HG03354 (cell line): ENCODE measurements around the gene KDM7A.

Experiments
- ATAC-seq: cut with Tn5 transposase; IDR thresholded peaks from one replicate; pipeline ENCODE4 v1.9.1; 2021; ENCODE audit warnings: mild to moderate bottlenecking; ENCODE audit not compliant: unreplicated experiment, poor library complexity, severe bottlenecking

KDM7A gene

DNA sequence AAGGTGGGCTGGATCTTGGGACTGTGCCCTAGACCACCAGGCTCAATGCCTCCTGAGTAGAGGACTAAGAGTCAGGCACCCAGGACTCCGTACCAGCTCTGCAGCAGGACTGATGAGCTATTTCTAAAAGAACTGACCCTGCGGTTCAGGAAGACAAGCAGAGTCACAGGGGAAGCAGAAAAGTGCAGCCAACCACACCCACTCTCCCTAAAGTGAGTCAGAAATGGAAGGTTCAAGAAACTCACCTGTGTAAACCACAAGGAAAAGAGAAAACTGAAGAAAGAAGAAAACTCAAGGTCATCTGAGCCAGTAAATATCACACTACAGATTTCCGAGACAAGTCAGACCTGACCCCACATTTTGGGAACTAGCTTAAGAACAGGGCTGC, 116.5 kb downstream of the KDM7A start:
- no peak for ATAC-seq

DNA sequence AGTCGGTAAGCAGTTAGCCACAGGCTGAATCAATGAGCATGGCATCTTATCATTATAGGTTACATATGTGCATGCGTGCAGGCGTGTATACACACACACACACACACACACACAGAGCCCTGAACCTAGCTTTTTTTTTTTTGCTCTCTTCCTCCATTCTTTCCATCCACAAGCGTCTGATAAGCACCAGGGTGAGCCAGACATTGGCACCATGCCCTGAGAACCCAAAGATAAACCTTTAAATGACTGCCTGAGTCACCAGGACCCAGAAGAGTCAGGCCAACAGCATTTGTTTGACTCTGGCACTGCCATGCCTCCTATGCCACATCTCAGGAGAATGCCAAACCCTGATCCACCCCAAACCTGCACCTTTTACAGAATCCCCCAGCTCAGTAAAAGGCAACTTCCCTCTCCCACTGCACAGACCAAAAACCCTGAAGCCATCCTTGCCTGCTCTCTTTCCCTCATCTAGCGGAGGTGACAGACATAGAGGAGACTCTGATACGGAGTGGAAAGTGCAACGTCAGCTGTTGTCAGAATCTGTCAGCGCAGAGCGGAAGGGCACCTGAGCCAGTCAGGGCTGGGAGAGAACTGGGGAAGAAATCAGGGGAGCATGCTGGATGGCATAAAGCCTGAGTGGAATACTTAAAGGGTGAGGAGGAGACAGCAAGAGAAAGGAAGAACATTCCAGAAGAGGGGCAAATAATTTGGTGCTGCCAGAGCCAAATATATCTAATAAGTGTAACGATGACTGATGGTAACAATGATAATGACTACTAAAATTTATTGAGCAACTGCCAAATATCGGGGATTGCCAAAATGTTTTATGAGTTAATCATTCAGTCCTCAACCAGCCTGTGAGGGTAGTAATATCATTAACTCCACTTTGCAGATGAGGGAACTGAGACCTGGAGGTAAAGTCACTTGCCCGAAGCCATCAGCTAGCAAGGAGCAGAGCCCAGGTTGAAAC, 117.2 kb downstream of the KDM7A start:
- ATAC-seq, result no peak

DNA sequence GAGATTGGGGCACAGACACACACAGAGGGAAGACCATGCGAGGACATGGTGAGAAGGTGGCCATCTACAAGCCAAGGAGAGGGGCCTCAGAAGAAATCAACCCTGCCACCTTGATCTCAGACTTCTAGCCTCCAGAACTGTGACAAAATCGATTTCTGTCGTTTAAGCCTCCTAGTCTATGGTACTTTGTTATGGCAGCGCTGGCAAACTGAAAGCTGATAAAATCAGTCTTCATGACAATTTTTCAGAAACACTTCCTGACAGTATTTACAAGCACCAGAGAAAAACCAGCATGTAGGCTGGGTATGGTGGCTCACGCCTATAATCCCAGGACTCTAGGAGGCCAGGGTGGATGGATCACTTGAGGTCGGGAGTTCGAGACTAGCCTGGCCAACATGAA, 118.3 kb downstream of the KDM7A start:
- no peak for ATAC-seq

DNA sequence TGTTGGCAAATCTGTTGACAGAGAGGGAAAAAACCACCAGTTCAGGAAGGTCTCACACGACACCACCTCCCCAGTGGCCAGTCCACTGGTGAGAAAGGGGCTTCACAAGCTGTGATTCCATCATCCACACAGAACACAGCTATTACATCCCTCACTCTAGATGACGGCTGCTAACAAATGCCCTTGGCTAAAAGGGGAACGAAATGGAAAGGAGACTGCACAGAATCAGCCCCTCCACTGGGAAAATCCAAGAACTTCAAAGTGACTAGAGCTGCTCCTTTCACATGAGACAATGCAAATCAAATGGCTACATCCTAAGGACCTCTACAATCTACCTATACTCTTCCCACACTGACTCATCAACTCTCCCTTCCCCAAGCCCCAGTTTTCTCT, 119.6 kb downstream of the KDM7A start:
- ATAC-seq, result no peak

DNA sequence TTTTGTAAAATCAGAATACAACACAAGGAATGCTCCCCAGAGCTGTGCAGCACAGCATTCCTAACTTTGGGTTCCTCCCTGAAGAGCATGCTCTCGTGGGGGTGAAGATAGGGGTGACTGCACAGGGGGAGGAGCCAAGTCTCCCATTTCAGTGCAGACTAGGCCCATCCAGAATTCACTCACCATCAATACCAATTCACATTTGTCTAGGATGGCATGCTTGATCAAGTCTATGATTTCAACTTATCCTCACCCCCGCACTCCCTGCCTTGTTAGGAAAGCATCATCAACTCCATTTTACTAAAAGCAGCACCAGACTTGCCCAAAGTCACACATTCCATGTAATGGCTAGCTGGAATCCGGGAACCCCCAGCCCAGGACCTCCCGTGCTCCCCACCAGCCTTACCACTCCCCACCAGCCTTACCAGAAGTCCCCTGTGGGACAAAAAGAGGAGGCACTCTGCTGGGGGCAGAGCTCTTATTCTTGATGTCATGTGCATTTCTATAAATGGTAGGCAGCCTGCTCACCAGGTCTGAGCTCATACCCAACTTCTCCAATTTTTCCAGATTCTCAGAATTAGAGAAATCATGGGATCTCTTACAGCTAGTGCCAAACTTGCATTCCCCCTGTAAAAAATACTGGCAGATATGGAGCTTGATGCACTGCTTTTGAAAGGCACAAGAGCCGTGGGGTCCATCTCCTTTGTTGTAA, 120.2 kb downstream of the KDM7A start:
- ATAC-seq, result no peak

DNA sequence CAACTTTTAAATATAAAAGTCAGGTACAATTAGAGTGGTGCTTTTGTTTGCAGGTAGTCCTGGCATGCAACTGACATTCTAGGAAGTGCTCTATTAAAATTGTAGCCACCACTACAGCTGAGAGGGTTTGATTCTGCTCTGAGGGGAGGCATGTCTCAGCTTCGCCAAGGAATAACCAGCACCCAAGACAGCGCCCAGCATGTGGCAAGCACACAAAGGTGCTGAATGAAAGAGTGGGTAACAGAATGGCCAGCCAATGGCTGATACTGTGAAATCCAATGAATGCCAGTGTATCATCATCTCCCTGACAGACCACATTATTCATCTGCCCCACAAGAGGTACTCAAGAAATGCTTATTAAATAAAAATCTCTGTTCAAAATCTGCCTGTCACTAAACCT, 121.0 kb downstream of the KDM7A start:
- ATAC-seq, result no peak

DNA sequence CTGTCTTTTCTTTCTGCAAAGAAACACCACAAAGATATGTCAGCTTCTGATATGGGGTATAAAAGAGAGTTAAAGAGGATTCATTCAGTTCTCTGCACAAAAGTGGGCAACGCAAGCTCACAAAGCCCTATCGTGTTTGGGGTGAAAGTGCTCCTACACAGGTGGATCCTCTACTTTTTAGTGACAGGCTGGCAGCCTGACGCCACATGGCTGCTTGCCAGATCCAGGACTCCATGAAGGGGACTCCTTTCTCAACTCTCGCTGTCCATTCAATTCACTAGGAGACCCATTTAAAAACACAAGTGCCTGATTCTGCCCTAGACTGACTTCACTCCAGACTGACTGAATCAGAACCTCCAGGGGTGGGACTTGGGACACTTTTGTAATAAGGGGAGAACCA, 122.0 kb downstream of the KDM7A start:
- ATAC-seq, result no peak

DNA sequence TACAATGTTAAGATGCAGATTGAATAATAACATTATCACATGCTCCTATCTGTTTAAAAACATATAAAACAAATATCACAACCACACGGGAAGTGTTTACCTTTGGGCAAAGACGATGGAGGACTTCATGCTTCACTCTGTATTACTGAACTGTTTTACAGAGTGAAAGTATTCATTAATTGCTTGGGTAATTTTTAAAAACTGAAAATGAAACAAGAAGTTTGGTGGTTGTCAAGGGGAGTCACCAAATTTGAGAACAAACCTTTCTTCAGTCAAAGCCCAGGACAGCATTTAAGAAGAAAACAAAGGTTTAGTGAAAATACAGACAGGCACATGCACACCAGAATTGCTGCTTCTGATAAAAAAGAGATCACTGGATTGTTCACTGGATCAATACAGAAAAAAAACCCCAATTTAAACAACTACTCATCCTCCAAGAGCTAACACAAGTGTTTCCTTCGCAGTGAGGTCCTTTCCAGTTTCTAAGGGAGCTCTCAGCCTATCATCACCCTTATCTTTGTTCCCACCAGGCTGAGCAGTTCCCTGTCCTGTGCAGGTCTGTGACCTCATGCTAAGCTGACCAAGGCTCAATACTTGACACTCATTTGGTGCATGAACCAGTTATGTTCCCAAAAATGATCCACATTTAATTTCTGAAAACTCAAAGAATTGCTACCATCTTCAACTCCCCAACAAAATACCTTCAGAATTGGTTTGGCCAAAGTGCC, 122.8 kb downstream of the KDM7A start:
- ATAC-seq, result peak; percentile 96

DNA sequence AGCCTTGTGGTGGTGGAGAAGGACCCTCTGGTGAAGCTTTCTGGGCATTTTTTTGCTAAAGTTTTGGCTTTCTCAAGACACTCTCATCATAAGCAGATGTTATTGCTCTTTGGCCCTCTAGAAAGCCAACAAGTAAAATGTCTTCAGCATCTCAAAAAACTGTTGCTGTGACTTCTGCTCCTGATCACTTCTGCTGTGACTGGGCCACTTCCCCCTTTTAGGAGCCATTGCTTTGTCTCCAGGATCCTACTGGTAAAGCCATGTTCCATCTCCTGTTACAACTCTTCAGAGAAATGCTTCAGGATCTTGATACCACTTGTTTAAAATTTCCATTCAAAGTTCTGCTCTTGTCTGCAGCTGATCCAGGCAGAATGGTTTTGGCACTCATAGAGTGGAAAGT, 125.0 kb downstream of the KDM7A start:
- ATAC-seq, result no peak

DNA sequence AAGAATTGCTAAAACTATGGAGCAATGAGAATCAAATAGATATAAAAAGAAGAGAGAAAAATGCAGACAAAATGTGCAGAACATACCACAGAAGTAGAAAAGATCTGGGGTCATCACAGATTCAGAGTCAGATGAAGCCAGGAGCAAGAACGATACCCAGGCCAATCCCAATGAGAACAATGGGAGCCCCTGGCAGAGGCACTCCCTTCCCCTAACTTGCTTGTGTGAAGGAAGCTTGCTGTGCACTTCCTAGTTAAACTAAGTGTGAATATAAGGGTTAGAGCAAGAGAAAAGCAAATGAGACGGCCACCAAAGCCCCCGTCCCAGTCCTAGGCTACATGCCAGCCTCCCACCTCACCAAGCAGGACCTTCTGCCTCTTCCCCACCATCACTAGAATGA, 126.7 kb downstream of the KDM7A start:
- ATAC-seq, result no peak

DNA sequence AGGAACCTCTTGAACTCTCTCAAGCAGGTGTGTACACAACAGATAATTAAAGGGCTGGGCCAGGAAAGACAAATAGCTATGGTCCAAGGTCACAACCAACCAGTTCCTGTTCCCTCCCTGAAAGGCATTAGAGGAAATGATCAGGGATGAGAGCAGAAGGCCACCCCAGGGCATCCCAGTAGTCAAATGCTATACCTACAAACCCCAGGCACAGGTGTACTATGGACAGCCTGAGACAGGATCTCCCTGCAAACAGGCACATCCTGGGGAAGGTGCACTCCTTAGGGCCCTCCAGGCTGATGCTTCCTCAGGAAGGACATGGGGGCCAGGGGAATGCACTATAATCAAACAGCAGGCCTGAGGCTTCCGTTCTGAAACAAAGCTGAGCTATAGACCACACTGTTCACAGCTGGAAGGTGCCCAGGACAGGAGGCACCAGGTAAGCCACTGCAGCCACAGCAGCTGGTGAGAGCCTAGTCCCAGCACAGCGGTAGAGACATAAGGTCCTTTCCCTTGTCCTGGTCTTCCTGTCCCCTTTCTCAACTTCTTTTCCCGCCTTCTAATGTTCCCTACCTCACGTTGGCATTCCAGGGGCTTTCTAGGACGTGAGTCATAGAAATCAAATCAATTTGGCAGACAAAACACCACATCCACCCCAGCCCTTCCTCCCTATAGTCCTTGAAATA, 127.3 kb downstream of the KDM7A start:
- ATAC-seq, result no peak

DNA sequence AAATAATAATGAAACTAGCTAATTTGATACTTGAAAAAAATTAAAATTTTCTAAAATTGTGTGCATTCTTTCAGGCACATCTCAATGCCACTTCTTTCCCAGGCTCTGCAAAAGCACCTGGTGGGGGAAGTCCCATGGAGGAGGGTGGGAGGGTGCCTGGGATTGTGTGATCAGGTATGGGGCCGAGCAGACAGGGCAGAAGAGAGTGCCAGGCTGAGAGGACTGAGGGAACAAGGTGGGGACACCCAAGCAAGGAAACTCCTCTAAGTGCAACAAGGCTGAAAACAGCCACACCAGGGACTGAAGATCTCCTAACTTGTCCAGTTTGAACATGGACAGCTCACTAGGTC, 127.8 kb downstream of the KDM7A start:
- no peak for ATAC-seq

DNA sequence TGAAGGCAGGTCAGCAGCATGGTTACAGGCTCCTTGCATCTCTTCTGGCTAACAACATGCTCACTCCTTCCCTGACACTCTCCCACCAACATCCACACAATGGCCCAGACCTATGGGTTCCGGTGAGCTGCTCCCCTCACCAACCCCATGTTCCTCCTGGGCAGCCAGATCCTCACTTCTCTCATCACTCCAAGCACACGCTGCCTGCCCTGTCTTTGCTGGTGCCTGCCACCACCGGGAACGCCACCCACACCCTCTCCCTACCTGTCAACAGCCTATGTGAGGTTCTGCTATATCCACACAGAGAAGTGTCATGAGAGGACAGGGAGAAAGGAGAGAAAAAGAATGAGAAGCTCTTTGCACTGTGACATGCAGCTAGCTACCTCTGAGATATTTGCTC, 128.6 kb downstream of the KDM7A start:
- ATAC-seq, result no peak

DNA sequence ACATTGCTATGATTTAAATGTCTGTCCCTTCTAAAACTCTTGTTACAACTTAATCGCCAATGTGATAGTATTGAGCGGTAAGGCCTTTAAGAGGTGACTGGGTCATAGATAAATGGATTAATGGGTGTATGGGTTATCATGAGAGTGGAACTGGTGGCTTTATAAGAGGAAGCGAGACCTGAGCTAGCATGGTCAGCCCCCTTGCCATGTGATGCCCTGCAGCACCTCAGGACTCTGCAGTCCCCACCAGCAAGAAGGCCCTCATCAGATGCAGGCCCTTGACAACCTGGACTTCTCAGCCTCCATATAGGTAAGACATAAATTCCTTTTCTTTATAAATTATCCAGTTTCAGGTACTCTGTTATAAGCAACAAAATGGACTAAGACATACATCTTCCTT, 129.6 kb downstream of the KDM7A start:
- ATAC-seq, result no peak

DNA sequence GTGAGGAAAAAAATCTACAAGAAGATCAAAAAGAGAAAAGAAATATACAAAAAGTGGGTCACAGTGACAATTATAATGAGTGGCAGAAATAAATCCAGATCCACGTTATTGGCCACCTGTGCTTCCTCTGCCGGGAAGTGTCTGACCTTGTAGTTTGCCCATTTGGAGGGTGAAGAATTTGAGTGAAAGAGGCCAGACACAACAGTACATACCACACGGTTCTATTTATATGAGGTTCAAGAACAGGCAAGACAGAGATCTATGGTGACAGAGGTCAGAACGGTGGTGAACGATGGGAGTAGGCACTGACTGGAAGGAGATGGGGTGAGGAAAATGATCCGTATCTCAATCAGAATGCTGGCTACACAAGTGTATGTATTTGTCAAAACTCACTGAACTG, 131.1 kb downstream of the KDM7A start:
- ATAC-seq, result no peak

DNA sequence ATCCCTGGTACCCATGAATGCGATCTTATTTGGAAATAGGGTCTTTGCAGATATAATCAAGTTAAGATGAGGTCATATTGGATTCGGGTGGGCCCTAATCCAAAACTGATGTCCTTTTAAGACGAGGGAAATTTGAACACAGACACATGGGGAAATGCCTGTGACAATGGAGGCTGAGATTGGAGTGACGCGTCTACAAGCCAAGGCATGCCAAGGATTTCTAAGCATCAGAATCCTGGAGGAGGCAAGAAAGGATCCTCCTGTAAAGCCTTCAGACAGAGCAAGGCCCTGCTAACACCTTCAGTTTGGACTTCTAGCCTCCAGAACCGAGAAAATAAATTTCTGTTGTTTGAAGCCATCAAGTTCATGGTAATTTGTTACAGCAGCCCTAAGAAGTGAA, 132.5 kb downstream of the KDM7A start:
- ATAC-seq, result no peak

DNA sequence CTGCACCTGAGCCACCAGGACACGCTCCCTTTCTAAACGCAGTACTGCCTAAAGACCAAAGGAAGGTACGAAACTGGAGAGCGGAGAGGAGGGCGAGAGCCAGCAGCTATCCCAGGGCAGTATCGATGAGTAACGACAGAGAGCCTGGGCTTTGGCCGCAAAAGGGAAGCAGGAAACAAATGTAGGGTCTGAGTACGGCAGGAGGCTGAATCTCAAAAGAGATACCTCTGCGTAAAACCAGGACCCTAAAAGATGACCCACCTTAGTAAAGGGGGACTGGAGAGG, 134.5 kb downstream of the KDM7A start:
- no peak for ATAC-seq

DNA sequence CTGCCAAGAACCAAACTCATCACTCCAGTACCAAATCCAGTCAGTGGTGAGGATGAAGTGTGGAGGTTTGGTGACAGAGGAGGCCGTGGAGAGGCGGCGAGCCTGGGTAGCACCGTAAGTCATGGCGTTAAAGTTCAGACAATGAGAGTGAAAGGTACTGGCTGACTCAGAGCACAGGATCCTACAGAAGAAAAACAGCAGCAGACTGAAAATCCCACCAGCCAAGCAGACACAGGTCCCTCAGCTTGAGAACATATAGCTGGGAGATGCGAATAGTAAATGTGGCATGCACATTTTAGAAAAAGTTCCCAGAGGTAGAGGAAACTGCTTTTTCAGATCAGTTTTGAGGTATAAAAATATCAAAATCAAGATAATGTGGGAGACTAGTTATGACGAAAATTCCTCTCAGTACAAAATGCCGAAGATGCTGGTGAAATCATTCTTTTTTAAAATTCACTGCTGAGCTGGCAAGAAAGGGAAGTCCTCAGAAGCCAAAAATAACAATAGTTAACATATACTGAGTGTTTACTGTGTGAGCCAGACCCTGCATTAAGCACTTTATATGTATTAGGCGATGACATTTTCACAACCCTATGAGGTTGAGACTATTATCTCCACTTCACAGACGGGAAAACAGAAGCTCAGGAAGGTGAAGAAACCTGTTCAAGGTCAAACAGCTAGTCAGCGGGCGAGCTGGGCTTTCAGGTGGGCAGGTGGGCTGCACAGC, 135.0 kb downstream of the KDM7A start:
- no peak for ATAC-seq

DNA sequence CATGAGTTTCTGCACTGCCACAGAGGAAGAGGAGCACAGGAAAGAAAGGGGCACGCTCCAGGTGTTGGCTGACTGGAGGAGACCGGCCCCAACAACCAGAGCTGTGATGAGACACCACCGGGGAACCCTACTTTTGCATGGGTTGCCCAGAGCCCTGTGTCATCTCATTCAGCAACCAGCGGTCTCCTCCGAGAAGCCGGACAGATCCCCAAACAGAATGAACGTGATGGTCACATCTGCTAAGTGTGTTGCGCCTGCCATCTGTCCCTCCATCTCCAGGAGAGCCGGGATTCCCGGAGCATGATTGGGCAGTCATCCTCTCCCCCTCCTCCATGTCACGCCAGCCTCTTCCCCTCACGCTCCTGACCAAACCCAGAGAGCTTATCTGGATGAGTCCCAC, 136.9 kb downstream of the KDM7A start:
- ATAC-seq, result no peak

DNA sequence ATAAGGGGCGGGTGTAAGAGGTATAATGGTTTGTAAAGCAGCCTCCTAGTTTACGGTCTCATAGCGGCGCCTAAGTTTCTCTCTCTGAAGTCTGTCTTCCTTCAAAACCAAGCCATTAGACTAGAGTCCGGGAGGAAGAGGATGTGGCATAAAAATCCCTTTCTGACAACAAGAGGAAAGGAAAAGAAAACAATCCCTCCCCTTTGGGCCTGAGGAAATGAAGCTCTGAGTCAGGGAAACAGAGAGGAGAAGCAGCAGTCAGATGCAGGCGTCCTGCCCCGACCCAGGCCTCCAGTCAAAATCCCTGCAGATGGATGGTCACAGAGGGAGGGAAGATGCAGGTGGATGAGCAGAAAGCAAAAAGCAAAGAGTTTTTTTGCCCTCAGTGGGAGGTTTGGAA, 137.7 kb downstream of the KDM7A start:
- no peak for ATAC-seq
